Panc1 (cell line): Measurements from ENCODE around the gene ATP13A2.

Source experiments
- CTCF ChIP-seq: fragments of 450-650 bp; IDR thresholded peaks from 2 replicates; pipeline ENCODE4 v1.5.1; 2017; ENCODE audit warnings: mild to moderate bottlenecking
- REST ChIP-seq, 2 experiments: IDR thresholded peaks; 2 replicates each; pipeline ENCODE4 v1.6.1; 2011 to 2012; ENCODE audit warnings: low read depth in 2 of 2, control low read depth in 1 of 2, low read length in 1 of 2, mild to moderate bottlenecking in 1 of 2, moderate library complexity in 1 of 2; ENCODE audit not compliant: insufficient read depth in 1 of 2
- TCF7L2 ChIP-seq: IDR thresholded peaks from 2 replicates; pipeline ENCODE4 v1.6.1; 2011; ENCODE audit warnings: mild to moderate bottlenecking, low read depth, low read length, inconsistent platforms

- TF ChIP-seq CTCF (no peak), TCF7L2 (no peak), REST (IDR thresholded peaks at IDR 0.05; ENCODE audit: insufficient read depth in 1 of 2, low read depth in 2 of 2, low read length in 1 of 2) (no peak)
Observed at GRCh38 chr1:17005365-17005740, 6.4 kb downstream of the ATP13A2 start.
